ENCODE results near the gene TFAP2D. TPM values are rescaled to one million over a fixed set of nuclear protein-coding genes. Genes with fewer than 3 reads are reported as not detected.
A peak's percentile ranks its signal among the peaks of the same experiment; 100 is the strongest.

Gene TFAP2D
- total RNA-seq, 1 donor from 2014 or later = not detected

- no peak overlapping the region for H3K9ac ChIP-seq
- no peak for DNase-seq (ENCODE audit: low spot score)
- H3K79me2 ChIP-seq (ENCODE audit: low read depth) = no peaks in the 10 kb centered on the region
- TF ChIP-seq EZH2phosphoT487 (IDR thresholded peaks at IDR 0.05) = no peak
- TF ChIP-seq, protein P1, sequence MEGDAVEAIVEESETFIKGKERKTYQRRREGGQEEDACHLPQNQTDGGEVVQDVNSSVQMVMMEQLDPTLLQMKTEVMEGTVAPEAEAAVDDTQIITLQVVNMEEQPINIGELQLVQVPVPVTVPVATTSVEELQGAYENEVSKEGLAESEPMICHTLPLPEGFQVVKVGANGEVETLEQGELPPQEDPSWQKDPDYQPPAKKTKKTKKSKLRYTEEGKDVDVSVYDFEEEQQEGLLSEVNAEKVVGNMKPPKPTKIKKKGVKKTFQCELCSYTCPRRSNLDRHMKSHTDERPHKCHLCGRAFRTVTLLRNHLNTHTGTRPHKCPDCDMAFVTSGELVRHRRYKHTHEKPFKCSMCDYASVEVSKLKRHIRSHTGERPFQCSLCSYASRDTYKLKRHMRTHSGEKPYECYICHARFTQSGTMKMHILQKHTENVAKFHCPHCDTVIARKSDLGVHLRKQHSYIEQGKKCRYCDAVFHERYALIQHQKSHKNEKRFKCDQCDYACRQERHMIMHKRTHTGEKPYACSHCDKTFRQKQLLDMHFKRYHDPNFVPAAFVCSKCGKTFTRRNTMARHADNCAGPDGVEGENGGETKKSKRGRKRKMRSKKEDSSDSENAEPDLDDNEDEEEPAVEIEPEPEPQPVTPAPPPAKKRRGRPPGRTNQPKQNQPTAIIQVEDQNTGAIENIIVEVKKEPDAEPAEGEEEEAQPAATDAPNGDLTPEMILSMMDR (IDR thresholded peaks at IDR 0.05) = no peak
- no peak for TF ChIP-seq EZH2 (IDR thresholded peaks at IDR 0.05)
- no peak overlapping the region for H3K27ac Mint-ChIP-seq
- no peak overlapping the region for H3K4me3 Mint-ChIP-seq
- H3K4me1 ChIP-seq = peaks cover 9% of the 10 kb centered on the region
- no peaks in the 10 kb centered on the region for H3K4me1 Mint-ChIP-seq
- no peaks in the 10 kb centered on the region for H4K20me1 ChIP-seq (ENCODE audit: low read depth)
- no peak overlapping the region for H3K27ac ChIP-seq
- no peaks in the 10 kb centered on the region for H3K27me3 ChIP-seq
- H3K36me3 ChIP-seq = no peaks in the 10 kb centered on the region
- no peaks in the 10 kb centered on the region for H3K36me3 Mint-ChIP-seq
- no peak overlapping the region for H2AFZ ChIP-seq (replicated peaks)
- H3K27me3 Mint-ChIP-seq (ENCODE audit: insufficient read depth, low read depth) = peaks cover under 1% of the 10 kb centered on the region
- no peak overlapping the region for H3K4me2 ChIP-seq
- H3F3A ChIP-seq (ENCODE audit: low read depth) = no peaks in the 10 kb centered on the region
- no peak overlapping the region for H3K4me3 ChIP-seq
- no peaks in the 10 kb centered on the region for H3K9me3 ChIP-seq (ENCODE audit: low read depth)
- H3K9me3 Mint-ChIP-seq = no peaks in the 10 kb centered on the region
These were observed 67.1 kb downstream of the TFAP2D start for GRCh38 chr6:50780382-50780781.

DNA sequence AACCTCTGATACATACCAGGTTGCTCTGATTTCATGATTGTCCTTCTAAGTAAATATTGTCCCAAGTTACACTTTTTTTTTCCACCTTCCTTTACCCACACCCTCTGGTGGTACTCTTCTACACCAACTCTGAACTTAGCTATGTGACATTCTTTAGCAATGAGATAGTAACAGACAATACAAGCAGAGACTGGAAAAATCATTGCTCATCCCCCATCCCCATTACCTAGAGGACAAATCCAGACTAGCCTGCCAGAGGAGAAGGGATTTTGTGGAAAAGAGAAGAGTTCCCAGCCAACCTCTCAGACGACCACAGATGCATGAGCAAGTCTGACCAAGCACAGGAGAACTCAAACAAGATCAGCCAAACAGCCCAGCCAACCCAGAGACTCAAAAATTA is 72.6 kb downstream of the TFAP2D start:
- peaks cover 2% of the 10 kb centered on the region for H3K27me3 Mint-ChIP-seq (ENCODE audit: insufficient read depth, low read depth)
- H3K27ac Mint-ChIP-seq = no peak overlapping the region
- no peaks in the 10 kb centered on the region for H3K36me3 Mint-ChIP-seq
- Histone ChIP-seq H3K79me2 (ENCODE audit: low read depth) (no peaks in the 10 kb centered on the region), H3F3A (ENCODE audit: low read depth) (no peaks in the 10 kb centered on the region), H3K9me3 (ENCODE audit: low read depth) (no peaks in the 10 kb centered on the region), H3K4me3 (no peak overlapping the region), H3K27ac (no peak overlapping the region), H3K27me3 (no peaks in the 10 kb centered on the region), H2AFZ (replicated peaks) (no peak overlapping the region), H3K4me1 (peaks cover 9% of the 10 kb centered on the region), H4K20me1 (ENCODE audit: low read depth) (no peaks in the 10 kb centered on the region), H3K36me3 (no peaks in the 10 kb centered on the region), H3K9ac (no peak overlapping the region), H3K4me2 (no peak overlapping the region)
- H3K9me3 Mint-ChIP-seq = no peaks in the 10 kb centered on the region
- no peaks in the 10 kb centered on the region for H3K4me1 Mint-ChIP-seq
- no peak for DNase-seq (ENCODE audit: low spot score)
- H3K4me3 Mint-ChIP-seq = no peak overlapping the region
- TF ChIP-seq, protein P1 (IDR thresholded peaks at IDR 0.05) = no peak
- no peak for TF ChIP-seq EZH2phosphoT487 (IDR thresholded peaks at IDR 0.05)
- no peak for TF ChIP-seq EZH2 (IDR thresholded peaks at IDR 0.05)

DNA sequence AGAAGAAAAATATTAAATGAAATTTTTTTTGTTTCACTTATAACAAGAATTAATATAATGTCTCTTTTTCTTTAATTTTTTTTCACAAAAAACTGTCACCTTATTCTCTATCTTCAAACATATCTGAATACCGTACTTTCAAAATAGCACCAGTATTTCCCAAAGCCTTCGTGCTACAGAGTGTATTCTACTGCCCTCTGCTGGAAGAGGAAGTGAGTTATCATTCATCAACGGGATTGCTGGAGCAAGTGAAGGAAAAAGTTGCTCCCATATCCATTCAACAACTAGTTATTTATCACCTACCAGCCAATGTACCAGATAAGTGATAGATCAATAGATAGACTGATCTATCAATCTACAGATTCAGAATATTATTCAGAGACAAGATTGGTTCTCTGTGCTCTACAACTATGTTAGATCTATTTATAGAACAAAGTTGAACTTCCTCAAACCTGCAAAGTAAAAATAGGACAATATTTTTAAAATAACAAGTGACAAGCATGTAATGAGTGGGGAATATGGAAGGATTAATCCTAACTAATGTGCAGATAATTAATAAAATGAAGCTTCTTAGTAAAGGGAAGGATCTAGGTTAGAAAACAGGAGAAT is 78.7 kb downstream of the TFAP2D start:
- Mint-ChIP-seq H3K4me3 (no peak overlapping the region), H3K9me3 (no peaks in the 10 kb centered on the region), H3K27ac (no peak overlapping the region), H3K4me1 (no peaks in the 10 kb centered on the region), H3K27me3 (ENCODE audit: insufficient read depth, low read depth) (no peaks in the 10 kb centered on the region), H3K36me3 (no peaks in the 10 kb centered on the region)
- H3F3A ChIP-seq (ENCODE audit: low read depth) = no peaks in the 10 kb centered on the region
- no peaks in the 10 kb centered on the region for H3K36me3 ChIP-seq
- H3K27ac ChIP-seq = no peak overlapping the region
- no peak overlapping the region for H3K4me2 ChIP-seq
- H3K4me3 ChIP-seq = no peak overlapping the region
- no peaks in the 10 kb centered on the region for H3K9me3 ChIP-seq (ENCODE audit: low read depth)
- peaks cover 48% of the 10 kb centered on the region for H3K27me3 ChIP-seq
- no peaks in the 10 kb centered on the region for H3K4me1 ChIP-seq
- no peaks in the 10 kb centered on the region for H4K20me1 ChIP-seq (ENCODE audit: low read depth)
- TF ChIP-seq EZH2 (IDR thresholded peaks at IDR 0.05) (peak; percentile 14), EZH2phosphoT487 (IDR thresholded peaks at IDR 0.05) (no peak)
- TF ChIP-seq, protein P1 (IDR thresholded peaks at IDR 0.05) = peak; percentile 82
- H3K9ac ChIP-seq = no peak overlapping the region
- no peaks in the 10 kb centered on the region for H3K79me2 ChIP-seq (ENCODE audit: low read depth)
- DNase-seq (ENCODE audit: low spot score) = peak; percentile 79
- no peak overlapping the region for H2AFZ ChIP-seq (replicated peaks)

All from neural progenitor cell (in vitro differentiated cells).